GM18499 (cell line): ENCODE data around the gene STT3B.
A peak's percentile ranks its signal among the peaks of the same experiment; 100 is the strongest.
"Not testable (repeated sequence)": the region's sequence is repeated elsewhere in the genome, so short reads cannot be mapped to it uniquely, and the experiment has no call there.

Source experiments
- ATAC-seq: cut with Tn5 transposase; IDR thresholded peaks from one replicate; pipeline ENCODE4 v1.9.1; 2021; ENCODE audit warnings: moderate number of reproducible peaks; ENCODE audit not compliant: insufficient read depth, unreplicated experiment

Gene STT3B

GRCh38 chr3:31580645-31581044 is 47.9 kb downstream of the STT3B start:
- ATAC-seq = no peak

GRCh38 chr3:31581660-31582059 is 48.9 kb downstream of the STT3B start:
- ATAC-seq = no peak

- no peak for ATAC-seq
Measured at GRCh38 chr3:31589228-31589627, 56.5 kb downstream of the STT3B start.

- no peak for ATAC-seq
Measured at GRCh38 chr3:31590650-31591049, 57.9 kb downstream of the STT3B start.

- no peak for ATAC-seq
Measured at GRCh38 chr3:31592764-31593163, 60.0 kb downstream of the STT3B start.

GRCh38 chr3:31596176-31596575 is 63.5 kb downstream of the STT3B start:
- ATAC-seq = no peak

GRCh38 chr3:31600431-31600830 is 67.7 kb downstream of the STT3B start:
- ATAC-seq = no peak

GRCh38 chr3:31605333-31605732 is 72.6 kb downstream of the STT3B start:
- not testable (repeated sequence) for ATAC-seq

- no peak for ATAC-seq
Measured at GRCh38 chr3:31606453-31606852, 73.7 kb downstream of the STT3B start.

- no peak for ATAC-seq
Measured at GRCh38 chr3:31610700-31611275, 78.1 kb downstream of the STT3B start.

- no peak for ATAC-seq
Measured at GRCh38 chr3:31613177-31613576, 80.5 kb downstream of the STT3B start.

GRCh38 chr3:31613654-31614053 is 80.9 kb downstream of the STT3B start:
- ATAC-seq = no peak

- no peak for ATAC-seq
Measured at GRCh38 chr3:31614162-31614921, 81.6 kb downstream of the STT3B start.

GRCh38 chr3:31615071-31615875 is 82.5 kb downstream of the STT3B start:
- no peak for ATAC-seq

- ATAC-seq = no peak
Measured at GRCh38 chr3:31616711-31617110, 84.0 kb downstream of the STT3B start.

GRCh38 chr3:31620656-31621055 is 87.9 kb downstream of the STT3B start:
- ATAC-seq = no peak

- no peak for ATAC-seq
Measured at GRCh38 chr3:31621314-31621713, 88.6 kb downstream of the STT3B start.

- peak; percentile 52 for ATAC-seq
Measured at GRCh38 chr3:31622636-31623288, 90.0 kb downstream of the STT3B start.

GRCh38 chr3:31624083-31624709 is 91.5 kb downstream of the STT3B start:
- ATAC-seq = no peak

- no peak for ATAC-seq
Measured at GRCh38 chr3:31625358-31625757, 92.6 kb downstream of the STT3B start.
